ENCODE data around the gene ZCCHC9.
A peak's percentile ranks its signal among the peaks of the same experiment; 100 is the strongest.
"Not testable (repeated sequence)": the region's sequence is repeated elsewhere in the genome, so short reads cannot be mapped to it uniquely, and the experiment has no call there.

Gene ZCCHC9

GRCh38 chr5:81256766-81257165 is 44.6 kb upstream of the ZCCHC9 start:
- no peak for TF ChIP-seq CTCF (conservative IDR thresholded peaks at IDR 0.05; ENCODE audit: low read depth)
- POLR2A ChIA-PET (ENCODE audit: low non-redundant PET): no interaction called here
- H3K27ac ChIP-seq: no peak overlapping the region
- CTCF ChIA-PET: interaction anchor here (0.6 to 1.2 kb wide), 2 partner anchors 43 to 1906 kb away, joined by 3 read pairs; no protein-coding TSS in a partner anchor
- DNase-seq (ENCODE audit: low spot score): no peak

- CTCF ChIA-PET; DNase-seq (ENCODE audit: low spot score); POLR2A ChIA-PET (ENCODE audit: low non-redundant PET); H3K27ac ChIP-seq: not testable (repeated sequence)
Observed at GRCh38 chr5:81262796-81263195, 38.6 kb upstream of the ZCCHC9 start.

GRCh38 chr5:81265101-81265500 is 36.3 kb upstream of the ZCCHC9 start:
- ChIA-PET POLR2A (ENCODE audit: low non-redundant PET) (no interaction called here), CTCF (no interaction called here)
- no peak for TF ChIP-seq CTCF (conservative IDR thresholded peaks at IDR 0.05; ENCODE audit: low read depth)
- no peak for DNase-seq (ENCODE audit: low spot score)
- no peak overlapping the region for H3K27ac ChIP-seq

- H3K27ac ChIP-seq: peak overlapping the region; percentile 77
- ChIA-PET POLR2A (ENCODE audit: low non-redundant PET) (no interaction called here), CTCF (interaction anchor here (0.6 to 0.8 kb wide), 2 partner anchors 31 to 308 kb away, joined by 3 to 4 read pairs; no protein-coding TSS in a partner anchor)
- peak; percentile 83 for DNase-seq (ENCODE audit: low spot score)
- TF ChIP-seq CTCF (conservative IDR thresholded peaks at IDR 0.05; ENCODE audit: low read depth): no peak
Observed at GRCh38 chr5:81268521-81269196, 32.7 kb upstream of the ZCCHC9 start.

GRCh38 chr5:81269751-81270393 is 31.5 kb upstream of the ZCCHC9 start:
- H3K27ac ChIP-seq: peak overlapping the region; percentile 77; the same call in 1 of the 2 replicates
- CTCF ChIA-PET: interaction anchor here (0.6 to 0.7 kb wide), 2 partner anchors 224 to 489 kb away, joined by 3 read pairs; no protein-coding TSS in a partner anchor
- POLR2A ChIA-PET (ENCODE audit: low non-redundant PET): no interaction called here
- no peak for TF ChIP-seq CTCF (conservative IDR thresholded peaks at IDR 0.05; ENCODE audit: low read depth)
- no peak for DNase-seq (ENCODE audit: low spot score)

GRCh38 chr5:81270394-81271027 is 30.9 kb upstream of the ZCCHC9 start:
- peak overlapping the region; percentile 77; the same call in 1 of the 2 replicates for H3K27ac ChIP-seq
- DNase-seq (ENCODE audit: low spot score); CTCF ChIA-PET; POLR2A ChIA-PET (ENCODE audit: low non-redundant PET): not testable (repeated sequence)

GRCh38 chr5:81283976-81284375 is 17.4 kb upstream of the ZCCHC9 start:
- CTCF ChIA-PET: no interaction called here
- no peak for TF ChIP-seq CTCF (conservative IDR thresholded peaks at IDR 0.05; ENCODE audit: low read depth)
- POLR2A ChIA-PET (ENCODE audit: low non-redundant PET): no interaction called here
- H3K27ac ChIP-seq: no peak overlapping the region
- DNase-seq (ENCODE audit: low spot score): no peak

Measured in RWPE1 (cell line).